Measurements from ENCODE around the gene PRICKLE2. TPM values are rescaled to one million over a fixed set of nuclear protein-coding genes. Genes with fewer than 3 reads are reported as not detected.

The PRICKLE2 gene
- total RNA-seq, 1 experiment from 2014 or later, result 3.2 TPM

- H2AK5ac ChIP-seq (ENCODE audit: insufficient read length, low read length), result no peak overlapping the region
- H3K9me3 ChIP-seq (ENCODE audit: control insufficient read depth, low read depth, low read length), result no peaks in the 10 kb centered on the region
- TF ChIP-seq CTCF (conservative IDR thresholded peaks at IDR 0.05), result no peak
- no peak overlapping the region for H3K4ac ChIP-seq (ENCODE audit: low read depth, low read length)
- no peaks in the 10 kb centered on the region for H3K79me1 ChIP-seq (ENCODE audit: insufficient read depth, low read depth, low read length, poor library complexity, severe bottlenecking)
- H3K27ac ChIP-seq (ENCODE audit: insufficient read length, low read depth, low read length), result no peak overlapping the region
- H3K23me2 ChIP-seq (ENCODE audit: insufficient read length, low read depth, low read length, poor library complexity, severe bottlenecking), result no peaks in the 10 kb centered on the region
- H2BK5ac ChIP-seq (ENCODE audit: insufficient read length, low read length), result no peak overlapping the region
- no peak overlapping the region for H2BK12ac ChIP-seq (ENCODE audit: insufficient read length, low read depth, low read length)
- H3K79me2 ChIP-seq (ENCODE audit: insufficient read depth, low read length), result no peaks in the 10 kb centered on the region
- H3K14ac ChIP-seq (ENCODE audit: insufficient read depth, low read length), result no peak overlapping the region
- no peak for DNase-seq
- H3K4me1 Mint-ChIP-seq, result peaks cover 20 to 36% of the 10 kb centered on the region in 2 experiments
- H3K36me3 Mint-ChIP-seq (ENCODE audit: insufficient read depth in 1 of 3, low read depth in 3 of 3), result peaks cover 7 to 15% (median 11%) of the 10 kb centered on the region in 3 experiments
- no peak overlapping the region for H4K5ac ChIP-seq (ENCODE audit: insufficient read length, low read depth, low read length)
- no peak overlapping the region for H2BK120ac ChIP-seq (ENCODE audit: low read depth, low read length, poor library complexity, severe bottlenecking)
- H4K91ac ChIP-seq (ENCODE audit: insufficient read length, low read depth, low read length), result no peak overlapping the region
- H3K4me2 ChIP-seq (ENCODE audit: insufficient read depth, insufficient read length, low read length), result no peak overlapping the region
- H3K23ac ChIP-seq (ENCODE audit: insufficient read length, low read depth, low read length), result no peak overlapping the region
- no peak overlapping the region for H3T11ph ChIP-seq (ENCODE audit: low read length)
- no CpG with 5 or more reads among the region's 2 CpGs for WGBS (ENCODE audit: extremely low coverage, insufficient read length, low lambda C conversion rate)
- H3K56ac ChIP-seq (ENCODE audit: insufficient read length, low read depth, low read length), result no peak overlapping the region
- no peak overlapping the region for H2BK20ac ChIP-seq (ENCODE audit: low read depth, low read length, poor library complexity, severe bottlenecking)
- peaks cover 5% of the 10 kb centered on the region; the same call in 1 of the 2 replicates for H3K27me3 Mint-ChIP-seq (ENCODE audit: low read depth)
- peaks cover 11 to 14% of the 10 kb centered on the region in 2 experiments for H3K9me3 Mint-ChIP-seq
- H3K9ac ChIP-seq (ENCODE audit: extremely low read depth, insufficient read length, low read length), result no peak overlapping the region
- H3K27me3 ChIP-seq (ENCODE audit: insufficient read depth, low read length), result no peaks in the 10 kb centered on the region
- H2AFZ ChIP-seq (ENCODE audit: low read length), result no peak overlapping the region
- no peak overlapping the region for H4K8ac ChIP-seq (replicated peaks; ENCODE audit: insufficient read length, low read depth, low read length)
- no peaks in the 10 kb centered on the region for H4K20me1 ChIP-seq (ENCODE audit: control insufficient read depth, insufficient read depth, insufficient read length)
- H3K4me3 Mint-ChIP-seq, result no peak overlapping the region
- H2BK15ac ChIP-seq (ENCODE audit: low read depth, low read length), result no peak overlapping the region
- no peaks in the 10 kb centered on the region; the same call in 1 of the 2 replicates for H3K4me1 ChIP-seq (ENCODE audit: insufficient read depth, low read length)
- no peak overlapping the region for H3K18ac ChIP-seq (ENCODE audit: insufficient read length, low read depth, low read length)
- no peak overlapping the region for H3K27ac Mint-ChIP-seq
Observed at GRCh38 chr3:64240959-64241358, 15.7 kb upstream of the PRICKLE2 start.
